ENCODE measurements around the gene TEAD2.

GRCh38 chr19:49395581-49396407 is 33.6 kb upstream of the TEAD2 start:
- TF ChIP-seq CBFB (CRISPR knock-in tag; IDR thresholded peaks at IDR 0.05) (no peak), PHF20 (IDR thresholded peaks at IDR 0.05; ENCODE audit: partially characterized antibody) (no peak), MECOM (CRISPR knock-in tag; IDR thresholded peaks at IDR 0.05) (no peak), POLR2A (conservative IDR thresholded peaks at IDR 0.05) (no peak), CHD2 (IDR thresholded peaks at IDR 0.05; ENCODE audit: low read depth, low read length) (no peak), SNRNP70 (optimal IDR thresholded peaks at IDR 0.05; ENCODE audit: low read depth, low read length) (no peak)

Data from K562 (cell line).